MM.1S (cell line): ENCODE data around the gene CLMP.

ENCODE experiments used
- DNase-seq: peaks from one replicate; pipeline ENCODE4 v3.0.0-alpha.2; 2015
- H2AFZ ChIP-seq: fragments of 300-600 bp; sonication (generic); 2 replicates; pipeline ENCODE4 v1.6.0; 2016; ENCODE audit warnings: antibody characterized with exemption, low read length
- H3F3A ChIP-seq: fragments of 300-600 bp; sonication (generic); 2 replicates; pipeline ENCODE4 v1.6.1; 2016; ENCODE audit warnings: mild to moderate bottlenecking, antibody characterized with exemption, low read length, moderate library complexity, mixed read lengths; ENCODE audit not compliant: insufficient read depth
- H3K27ac ChIP-seq: fragments of 300-600 bp; sonication (generic); 2 replicates; pipeline ENCODE4 v1.5.1; 2016; ENCODE audit warnings: mild to moderate bottlenecking, low read length
- H3K27me3 ChIP-seq: fragments of 300-600 bp; sonication (generic); replicated peaks from 2 replicates; pipeline ENCODE4 v1.6.0; 2016; ENCODE audit warnings: low read length; ENCODE audit not compliant: insufficient read depth
- H3K36me3 ChIP-seq: fragments of 300-600 bp; sonication (generic); replicated peaks from 2 replicates; pipeline ENCODE4 v1.6.1; 2016; ENCODE audit warnings: mild to moderate bottlenecking, low read length, mixed read lengths; ENCODE audit not compliant: insufficient read depth
- H3K4me1 ChIP-seq: fragments of 300-600 bp; sonication (generic); 2 replicates; pipeline ENCODE4 v1.6.1; 2016; ENCODE audit warnings: low read length, mixed read lengths
- H3K4me2 ChIP-seq: fragments of 300-600 bp; sonication (generic); 2 replicates; pipeline ENCODE4 v1.6.0; 2016; ENCODE audit warnings: low read depth, low read length
- H3K4me3 ChIP-seq: fragments of 300-600 bp; sonication (generic); 2 replicates; pipeline ENCODE4 v1.5.1; 2016; ENCODE audit warnings: low read length, mixed read lengths
- H3K79me2 ChIP-seq: fragments of 300-600 bp; sonication (generic); 2 replicates; pipeline ENCODE4 v1.6.1; 2016; ENCODE audit warnings: mixed run types, low read length, mixed read lengths
- H3K9ac ChIP-seq: fragments of 300-600 bp; sonication (generic); 2 replicates; pipeline ENCODE4 v1.6.1; 2016; ENCODE audit warnings: low read length, mixed read lengths
- H3K9me2 ChIP-seq: fragments of 300-600 bp; sonication (generic); replicated peaks from 2 replicates; pipeline ENCODE4 v1.6.1; 2016; ENCODE audit warnings: mild to moderate bottlenecking, low read length, mixed read lengths; ENCODE audit not compliant: insufficient read depth
- H3K9me3 ChIP-seq: fragments of 300-600 bp; sonication (generic); replicated peaks from 2 replicates; pipeline ENCODE4 v1.6.1; 2016; ENCODE audit warnings: mild to moderate bottlenecking, low read length, mixed read lengths; ENCODE audit not compliant: insufficient read depth
- H4K20me1 ChIP-seq: fragments of 300-600 bp; sonication (generic); 2 replicates; pipeline ENCODE4 v1.6.1; 2016; ENCODE audit warnings: mild to moderate bottlenecking, low read length, moderate library complexity, mixed read lengths; ENCODE audit not compliant: insufficient read depth
- CTCF ChIP-seq: fragments of 300-600 bp; sonication (generic); IDR thresholded peaks from 2 replicates; pipeline ENCODE4 v1.5.1; 2016; ENCODE audit warnings: antibody characterized with exemption, low read length, mixed read lengths
- EZH2 ChIP-seq: fragments of 300-600 bp; sonication (generic); optimal IDR thresholded peaks from 2 replicates; pipeline ENCODE3; 2017; ENCODE audit warnings: low read depth, mild to moderate bottlenecking, antibody characterized with exemption, low read length, mixed read lengths
- EZH2phosphoT487 ChIP-seq: fragments of 300-600 bp; sonication (generic); IDR thresholded peaks from 2 replicates; pipeline ENCODE4 v1.6.1; 2018; ENCODE audit warnings: antibody characterized with exemption, low read length

Gene CLMP

GRCh38 chr11:123184531-123184930, 10.5 kb downstream of the CLMP start:
- Histone ChIP-seq H3K9me2 (no peaks in the 10 kb centered on the region), H3K4me3 (no peak overlapping the region), H3K36me3 (no peaks in the 10 kb centered on the region), H3F3A (no peaks in the 10 kb centered on the region), H3K27ac (no peak overlapping the region), H3K9me3 (no peaks in the 10 kb centered on the region), H2AFZ (no peak overlapping the region), H3K79me2 (no peaks in the 10 kb centered on the region), H3K27me3 (no peaks in the 10 kb centered on the region), H4K20me1 (no peaks in the 10 kb centered on the region), H3K4me1 (no peaks in the 10 kb centered on the region), H3K9ac (no peak overlapping the region), H3K4me2 (no peak overlapping the region)
- TF ChIP-seq CTCF: no peak
- no peak for TF ChIP-seq EZH2phosphoT487
- TF ChIP-seq EZH2: no peak
- DNase-seq: no peak

GRCh38 chr11:123183391-123184099, 11.5 kb downstream of the CLMP start:
- no peak overlapping the region for H2AFZ ChIP-seq
- H3K27ac ChIP-seq: no peak overlapping the region
- H4K20me1 ChIP-seq: no peaks in the 10 kb centered on the region
- H3K4me2 ChIP-seq: no peak overlapping the region
- H3K9me2 ChIP-seq: no peaks in the 10 kb centered on the region
- H3K4me1 ChIP-seq: no peaks in the 10 kb centered on the region
- no peaks in the 10 kb centered on the region for H3K27me3 ChIP-seq
- DNase-seq: no peak
- no peaks in the 10 kb centered on the region for H3K79me2 ChIP-seq
- no peak overlapping the region for H3K9ac ChIP-seq
- TF ChIP-seq EZH2 (no peak), CTCF (no peak), EZH2phosphoT487 (no peak)
- H3K9me3 ChIP-seq: no peaks in the 10 kb centered on the region
- no peak overlapping the region for H3K4me3 ChIP-seq
- no peaks in the 10 kb centered on the region for H3F3A ChIP-seq
- H3K36me3 ChIP-seq: no peaks in the 10 kb centered on the region

- Histone ChIP-seq H3K79me2 (no peaks in the 10 kb centered on the region), H3K9ac (no peak overlapping the region), H3K27ac (no peak overlapping the region)
These were observed 13.1 kb downstream of the CLMP start for GRCh38 chr11:123181767-123182500.

More at GRCh38 chr11:123181767-123182500, 13.1 kb downstream of the CLMP start:
- Histone ChIP-seq H3F3A (no peaks in the 10 kb centered on the region), H3K9me2 (no peaks in the 10 kb centered on the region), H4K20me1 (no peaks in the 10 kb centered on the region), H3K27me3 (no peaks in the 10 kb centered on the region), H2AFZ (no peak overlapping the region), H3K9me3 (no peaks in the 10 kb centered on the region), H3K4me1 (no peaks in the 10 kb centered on the region), H3K4me2 (no peak overlapping the region), H3K36me3 (no peaks in the 10 kb centered on the region), H3K4me3 (no peak overlapping the region)
- TF ChIP-seq CTCF (no peak), EZH2 (no peak), EZH2phosphoT487 (no peak)
- no peak for DNase-seq
